Mononuclear cell (primary cell): ENCODE data around the gene KCNN1. TPM values are rescaled to one million over a fixed set of nuclear protein-coding genes. Genes with fewer than 3 reads are reported as not detected.
A peak's percentile ranks its signal among the peaks of the same experiment; 100 is the strongest.
"Not testable (repeated sequence)": the region's sequence is repeated elsewhere in the genome, so short reads cannot be mapped to it uniquely, and the experiment has no call there.

ENCODE experiments used
- H3K27me3 ChIP-seq: 2 replicates; pipeline ENCODE4 v1.6.0; 2011; ENCODE audit warnings: low read length, control low read depth; ENCODE audit not compliant: insufficient read depth
- H3K4me1 ChIP-seq: 2 replicates; pipeline ENCODE4 v1.5.1; 2011; ENCODE audit warnings: mild to moderate bottlenecking, low read length, control low read depth; ENCODE audit not compliant: insufficient read depth
- H3K4me3 ChIP-seq: 2 replicates; pipeline ENCODE4 v1.5.1; 2011; ENCODE audit warnings: mild to moderate bottlenecking, low read length, moderate library complexity
- H3K9me3 ChIP-seq: 2 replicates; pipeline ENCODE4 v1.5.1; 2011; ENCODE audit warnings: low read depth, mild to moderate bottlenecking, control low read depth, low read length
- total RNA-seq: library from RNA; depleted of rRNA; stranded (reverse); fragments of >200 nt; gene quantifications from one replicate; pipeline ENCODE4 v1.2.3, GENCODE V29; 2012

Gene KCNN1
- total RNA-seq, 1 donor = under 0.01 TPM

- H3K4me3 ChIP-seq = no peak overlapping the region
- peaks cover 28% of the 10 kb centered on the region for H3K4me1 ChIP-seq
Measured at GRCh38 chr19:18000480-18000914, 33.6 kb downstream of the KCNN1 start.

GRCh38 chr19:18000915-18001776 is 34.2 kb downstream of the KCNN1 start:
- Histone ChIP-seq H3K27me3 (no peaks in the 10 kb centered on the region), H3K4me1 (peaks cover 28% of the 10 kb centered on the region), H3K4me3 (peak overlapping the region; percentile 87), H3K9me3 (no peaks in the 10 kb centered on the region)

More at GRCh38 chr19:18000480-18000914, 33.6 kb downstream of the KCNN1 start:
- Histone ChIP-seq H3K27me3 (no peaks in the 10 kb centered on the region), H3K9me3 (no peaks in the 10 kb centered on the region)

- Histone ChIP-seq H3K4me3 (peak overlapping the region; percentile 87), H3K4me1 (peaks cover 33% of the 10 kb centered on the region), H3K9me3 (no peaks in the 10 kb centered on the region), H3K27me3 (no peaks in the 10 kb centered on the region)
Measured at GRCh38 chr19:18001777-18002345, 35.0 kb downstream of the KCNN1 start.

- H3K27me3 ChIP-seq = no peaks in the 10 kb centered on the region
- peaks cover 38% of the 10 kb centered on the region for H3K4me1 ChIP-seq
- no peaks in the 10 kb centered on the region for H3K9me3 ChIP-seq
- H3K4me3 ChIP-seq = peak overlapping the region; percentile 87
Measured at GRCh38 chr19:18002347-18002850, 35.5 kb downstream of the KCNN1 start.

- not testable (repeated sequence) for H3K27me3 ChIP-seq, H3K9me3 ChIP-seq, H3K4me3 ChIP-seq
- peaks cover 51% of the 10 kb centered on the region for H3K4me1 ChIP-seq
Measured at GRCh38 chr19:18005750-18006149, 38.8 kb downstream of the KCNN1 start.

- Histone ChIP-seq H3K9me3 (no peaks in the 10 kb centered on the region), H3K4me1 (peaks cover 44% of the 10 kb centered on the region), H3K4me3 (peak overlapping the region; percentile 43), H3K27me3 (no peaks in the 10 kb centered on the region)
Measured at GRCh38 chr19:18007044-18007916, 40.4 kb downstream of the KCNN1 start.

DNA sequence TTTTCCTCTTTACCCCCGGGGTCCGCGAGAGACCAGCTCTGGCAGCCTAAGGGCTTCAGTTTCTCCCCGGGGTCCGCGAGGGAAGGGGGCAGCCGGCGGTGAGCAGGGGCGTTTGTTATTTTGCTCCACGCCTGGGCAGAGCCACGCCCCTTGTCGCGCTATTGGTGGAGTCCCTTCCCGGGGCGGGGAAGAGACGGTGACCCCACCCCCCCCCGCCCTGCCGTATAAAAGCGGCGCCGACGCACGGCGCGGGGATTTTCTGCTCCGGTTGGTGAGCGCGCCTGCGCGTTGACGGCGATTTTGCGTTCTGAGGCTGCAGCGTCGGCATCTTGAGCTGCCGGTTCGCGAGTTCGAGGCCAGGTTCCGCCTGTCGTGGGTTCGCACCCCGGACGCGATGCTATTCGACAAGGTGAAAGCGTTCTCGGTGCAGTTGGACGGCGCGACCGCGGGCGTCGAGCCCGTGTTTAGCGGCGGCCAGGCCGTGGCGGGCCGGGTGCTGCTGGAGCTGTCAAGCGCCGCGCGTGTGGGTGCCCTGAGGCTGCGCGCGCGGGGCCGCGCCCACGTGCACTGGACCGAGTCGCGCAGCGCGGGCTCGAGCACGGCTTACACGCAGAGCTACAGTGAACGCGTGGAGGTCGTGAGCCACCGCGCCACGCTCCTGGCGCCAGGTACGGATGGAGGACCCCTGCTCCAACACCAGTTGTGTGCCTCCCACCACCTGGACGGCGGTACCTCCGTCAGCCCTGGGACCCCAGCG is 41.2 kb downstream of the KCNN1 start, which contains the start of gene ARRDC2:
Gene ARRDC2, plus strand, starts transcription at position 254 of the 757 bp plus-strand sequence. Its CDS starts 141 bp downstream, at position 395.
- Histone ChIP-seq H3K4me3 (peak within 1 kb of the TSS; percentile 43), H3K4me1 (peaks cover 36% of the 10 kb centered on the region), H3K9me3 (no peaks in the 10 kb centered on the region), H3K27me3 (no peaks in the 10 kb centered on the region)

DNA sequence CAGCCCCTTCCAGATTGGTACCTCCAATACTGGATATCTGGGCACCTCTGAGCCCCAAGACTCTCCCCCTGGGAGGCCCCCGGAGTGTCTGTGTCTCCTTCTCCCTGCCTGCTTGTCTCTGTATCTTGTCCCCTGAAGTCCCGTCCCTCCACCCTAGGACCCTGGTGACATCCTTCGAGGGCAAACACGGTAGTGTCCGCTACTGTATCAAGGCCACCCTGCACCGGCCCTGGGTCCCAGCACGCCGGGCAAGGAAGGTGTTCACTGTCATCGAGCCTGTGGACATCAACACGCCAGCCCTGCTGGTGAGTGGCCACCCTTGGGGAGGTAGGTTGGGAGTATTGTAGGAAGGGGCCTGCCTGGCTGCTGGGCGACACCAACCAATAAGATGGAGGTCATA is 41.9 kb downstream of the KCNN1 start:
- H3K9me3 ChIP-seq = no peaks in the 10 kb centered on the region
- peak overlapping the region; percentile 39 for H3K4me3 ChIP-seq
- H3K27me3 ChIP-seq = no peaks in the 10 kb centered on the region
- H3K4me1 ChIP-seq = peaks cover 39% of the 10 kb centered on the region

GRCh38 chr19:18009412-18010066 is 42.6 kb downstream of the KCNN1 start:
- no peaks in the 10 kb centered on the region for H3K9me3 ChIP-seq
- H3K27me3 ChIP-seq = no peaks in the 10 kb centered on the region
- peaks cover 46% of the 10 kb centered on the region for H3K4me1 ChIP-seq
- no peak overlapping the region for H3K4me3 ChIP-seq

GRCh38 chr19:18010149-18010548 is 43.2 kb downstream of the KCNN1 start:
- peaks cover 52% of the 10 kb centered on the region for H3K4me1 ChIP-seq
- H3K9me3 ChIP-seq = no peaks in the 10 kb centered on the region
- H3K4me3 ChIP-seq = no peak overlapping the region
- no peaks in the 10 kb centered on the region for H3K27me3 ChIP-seq

DNA sequence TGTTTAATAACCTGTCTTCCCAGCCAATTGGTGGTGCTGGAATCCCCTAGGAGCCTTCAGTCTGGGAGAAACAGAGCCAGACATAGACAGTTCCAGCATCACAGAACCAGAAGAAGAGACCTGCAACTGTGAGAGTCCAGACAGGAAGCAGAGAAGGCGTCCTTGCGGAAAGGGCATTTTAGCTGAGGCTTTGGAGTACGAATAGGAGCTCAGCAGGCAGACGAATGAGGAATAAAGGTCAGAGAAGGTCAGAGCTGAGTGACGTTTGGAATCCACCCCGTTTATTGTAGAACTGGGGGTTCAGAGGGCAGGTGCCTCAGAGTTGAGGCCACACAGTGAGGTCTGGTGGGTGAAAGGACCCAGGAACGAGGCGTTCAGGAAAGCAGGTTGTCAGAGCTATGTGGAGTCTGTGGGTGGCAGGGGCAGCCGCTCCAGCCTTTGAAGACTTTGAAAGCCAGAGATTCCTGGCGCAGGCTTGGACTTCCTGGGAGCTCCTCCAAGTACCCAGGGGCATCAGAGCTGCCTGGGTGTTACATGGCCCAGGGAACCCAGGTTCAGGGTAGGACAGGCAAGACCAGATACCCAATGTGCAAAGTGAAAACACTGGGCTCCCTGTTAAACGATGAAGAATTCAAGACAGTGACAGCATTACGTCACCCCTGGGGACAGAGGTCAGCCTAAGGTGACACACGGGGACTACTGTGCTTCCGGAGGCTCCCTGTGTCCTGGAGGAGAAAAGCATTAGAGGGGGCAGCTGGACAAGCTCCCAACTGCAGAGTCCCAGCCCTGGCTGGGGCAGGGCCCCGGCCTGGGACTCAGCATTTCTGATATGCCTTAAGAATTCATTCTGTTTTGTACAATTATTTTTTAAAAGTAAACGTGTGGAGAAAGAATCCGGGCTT is 46.6 kb downstream of the KCNN1 start:
- Histone ChIP-seq H3K4me3 (no peak overlapping the region), H3K27me3 (no peaks in the 10 kb centered on the region), H3K4me1 (peaks cover 64% of the 10 kb centered on the region), H3K9me3 (no peaks in the 10 kb centered on the region)

- H3K4me1 ChIP-seq = peaks cover 63% of the 10 kb centered on the region
- no peak overlapping the region for H3K4me3 ChIP-seq
- no peaks in the 10 kb centered on the region for H3K9me3 ChIP-seq
Measured at GRCh38 chr19:18014197-18014596, 47.3 kb downstream of the KCNN1 start.

More at GRCh38 chr19:18014197-18014596, 47.3 kb downstream of the KCNN1 start:
- H3K27me3 ChIP-seq = no peaks in the 10 kb centered on the region
